Calu3 (cell line): ENCODE data around the gene ENPEP. TPM values are rescaled to one million over a fixed set of nuclear protein-coding genes. Genes with fewer than 3 reads are reported as not detected.

Experiments used
- BruUV-seq: library from RNA; stranded (reverse); fragments of 400-500 nt; replicated peaks from 2 replicates; lab custom pipeline; 2021; lab: Mats Ljungman, UMichigan
- CTCF ChIA-PET: fragments of 300-600 bp; sonication (Branson Sonifier 250); formaldehyde crosslinking; loops from one replicate; lab custom pipeline; 2022; ENCODE audit warnings: antibody characterized with exemption; lab: Charles Lee
- DNase-seq: peaks from one replicate; pipeline ENCODE4 v3.0.0; 2022
- H3K27ac Mint-ChIP-seq: one replicate; pipeline ENCODE4 v1.8.0; 2022; ENCODE audit warnings: mixed read lengths; ENCODE audit not compliant: unreplicated experiment
- H3K27me3 Mint-ChIP-seq: one replicate; pipeline ENCODE4 v1.8.0; 2022; ENCODE audit warnings: mixed read lengths; ENCODE audit not compliant: unreplicated experiment
- H3K36me3 Mint-ChIP-seq: one replicate; pipeline ENCODE4 v1.8.0; 2022; ENCODE audit warnings: mild to moderate bottlenecking, moderate library complexity, mixed read lengths; ENCODE audit not compliant: insufficient read depth, unreplicated experiment
- H3K4me1 Mint-ChIP-seq: one replicate; pipeline ENCODE4 v1.8.0; 2022; ENCODE audit warnings: mild to moderate bottlenecking, low read depth, mixed read lengths; ENCODE audit not compliant: unreplicated experiment
- H3K4me3 Mint-ChIP-seq: one replicate; pipeline ENCODE4 v1.8.0; 2022; ENCODE audit warnings: mild to moderate bottlenecking, low read depth, moderate library complexity, mixed read lengths; ENCODE audit not compliant: unreplicated experiment
- H3K9me3 Mint-ChIP-seq: one replicate; pipeline ENCODE4 v1.8.0; 2022; ENCODE audit warnings: low read depth, mixed read lengths; ENCODE audit not compliant: unreplicated experiment
- CTCF ChIP-seq: fragments of 200-600 bp; IDR thresholded peaks from one replicate; pipeline ENCODE4 v1.8.0; 2022; ENCODE audit warnings: antibody characterized with exemption; ENCODE audit not compliant: unreplicated experiment
- intact Hi-C: fragments of 100-400 bp; cut with micrococcal nuclease; formaldehyde crosslinking; loops from one replicate; pipeline ENCODE4 v1.10.0; 2022; ENCODE audit not compliant: unreplicated experiment
- total RNA-seq: library from RNA; stranded (reverse); gene quantifications from 2 replicates; pipeline ENCODE4 v1.2.3, GENCODE V29; 2022

The ENPEP gene
- total RNA-seq, 1 experiment from 2014 or later: not detected

GRCh38 chr4:110612631-110613269 lies 136.8 kb downstream of the ENPEP start:
- no peak overlapping the region for H3K27ac Mint-ChIP-seq
- intact Hi-C loops: no loop called here
- BruUV-seq: no TSS peak
- H3K4me3 Mint-ChIP-seq: no peak overlapping the region
- peaks cover 18% of the 10 kb centered on the region for H3K4me1 Mint-ChIP-seq
- CTCF ChIA-PET: no interaction called here
- H3K9me3 Mint-ChIP-seq: no peaks in the 10 kb centered on the region
- DNase-seq: no peak
- no peaks in the 10 kb centered on the region for H3K36me3 Mint-ChIP-seq
- no peaks in the 10 kb centered on the region for H3K27me3 Mint-ChIP-seq
- TF ChIP-seq CTCF: no peak

DNA sequence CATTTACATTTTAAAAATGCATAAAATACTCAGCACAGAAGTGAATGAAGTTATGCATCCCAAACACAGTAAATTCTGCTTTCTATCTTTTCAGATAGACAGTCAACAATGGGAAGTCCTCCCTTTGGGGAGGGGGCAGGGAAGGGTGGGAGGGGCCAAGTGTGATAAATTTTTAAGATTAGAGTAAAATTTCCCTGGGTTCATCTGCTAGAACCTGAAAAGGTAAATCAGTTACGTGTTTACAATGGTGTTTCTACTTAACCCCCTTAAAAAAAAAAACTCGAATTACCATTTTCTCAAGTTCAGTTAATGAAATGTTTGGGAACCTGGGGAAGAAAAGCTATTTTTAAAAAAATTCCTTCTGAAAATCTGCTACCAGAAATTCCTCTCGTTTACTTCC lies 137.8 kb downstream of the ENPEP start:
- H3K9me3 Mint-ChIP-seq: no peaks in the 10 kb centered on the region
- no peak overlapping the region for H3K4me3 Mint-ChIP-seq
- H3K36me3 Mint-ChIP-seq: no peaks in the 10 kb centered on the region
- no peak for TF ChIP-seq CTCF
- no peak for DNase-seq
- H3K27ac Mint-ChIP-seq: no peak overlapping the region
- H3K27me3 Mint-ChIP-seq: no peaks in the 10 kb centered on the region
- BruUV-seq: no TSS peak
- peaks cover 8% of the 10 kb centered on the region for H3K4me1 Mint-ChIP-seq
- CTCF ChIA-PET: interaction anchor here (0.6 kb wide), 1 partner anchor 595 kb away, joined by 3 read pairs; no protein-coding TSS in a partner anchor
- intact Hi-C loops: no loop called here

DNA sequence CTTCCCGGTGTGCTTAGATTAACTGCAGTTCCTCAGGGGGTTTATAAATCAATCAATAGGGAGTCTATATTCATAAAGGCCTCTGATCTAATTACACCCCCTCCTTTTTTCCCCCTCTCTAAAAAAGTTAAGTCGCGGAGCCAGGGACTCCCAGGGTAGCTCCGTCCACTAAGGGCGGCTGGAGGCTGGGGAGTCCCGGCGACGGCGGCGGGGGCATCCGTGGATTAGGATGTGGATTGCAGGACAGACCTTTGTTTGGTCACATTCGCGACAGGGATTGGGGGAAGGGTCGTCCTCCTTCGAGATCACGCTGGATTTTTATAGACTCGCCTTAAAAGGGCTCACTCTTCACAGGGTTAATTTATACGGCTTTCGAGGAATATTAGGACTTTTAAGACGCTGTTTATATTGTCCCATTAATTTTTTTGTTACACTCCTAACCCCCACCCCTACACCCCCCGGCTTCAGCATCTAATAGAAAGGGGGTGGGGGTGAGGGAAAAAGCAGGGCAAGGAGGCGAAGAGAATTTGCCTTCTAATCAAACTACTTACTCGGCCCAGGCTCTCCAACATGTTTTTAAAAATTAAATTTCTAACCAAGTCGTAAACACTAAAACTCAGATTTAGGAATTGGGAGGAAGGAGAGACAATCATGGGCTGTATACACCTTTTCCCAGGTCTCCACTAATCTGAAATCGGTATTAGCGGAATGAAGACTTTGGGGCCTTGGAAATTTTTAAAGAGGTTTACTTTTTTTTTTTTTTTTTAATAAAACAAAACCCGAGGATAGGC lies 138.4 kb downstream of the ENPEP start:
- BruUV-seq: no TSS peak

More for the DNA sequence above, 138.4 kb downstream of the ENPEP start:
- TF ChIP-seq CTCF: no peak
- intact Hi-C loops: no loop called here
- CTCF ChIA-PET: interaction anchor here (0.6 kb wide), 1 partner anchor 596 kb away, joined by 3 read pairs; no protein-coding TSS in a partner anchor
- Mint-ChIP-seq H3K27me3 (no peaks in the 10 kb centered on the region), H3K9me3 (no peaks in the 10 kb centered on the region), H3K4me1 (peaks cover 2% of the 10 kb centered on the region), H3K36me3 (no peaks in the 10 kb centered on the region), H3K27ac (no peak overlapping the region), H3K4me3 (no peak overlapping the region)
- no peak for DNase-seq

Other genes with a start within 250 kb of the ENPEP start
- not detected in 2 replicates for gene PITX2, start 146.9 kb downstream of the ENPEP start, total RNA-seq